Measurements from ENCODE around the gene CHIC2.
"Not testable (repeated sequence)": the region's sequence is repeated elsewhere in the genome, so short reads cannot be mapped to it uniquely, and the experiment has no call there.

The CHIC2 gene

DNA sequence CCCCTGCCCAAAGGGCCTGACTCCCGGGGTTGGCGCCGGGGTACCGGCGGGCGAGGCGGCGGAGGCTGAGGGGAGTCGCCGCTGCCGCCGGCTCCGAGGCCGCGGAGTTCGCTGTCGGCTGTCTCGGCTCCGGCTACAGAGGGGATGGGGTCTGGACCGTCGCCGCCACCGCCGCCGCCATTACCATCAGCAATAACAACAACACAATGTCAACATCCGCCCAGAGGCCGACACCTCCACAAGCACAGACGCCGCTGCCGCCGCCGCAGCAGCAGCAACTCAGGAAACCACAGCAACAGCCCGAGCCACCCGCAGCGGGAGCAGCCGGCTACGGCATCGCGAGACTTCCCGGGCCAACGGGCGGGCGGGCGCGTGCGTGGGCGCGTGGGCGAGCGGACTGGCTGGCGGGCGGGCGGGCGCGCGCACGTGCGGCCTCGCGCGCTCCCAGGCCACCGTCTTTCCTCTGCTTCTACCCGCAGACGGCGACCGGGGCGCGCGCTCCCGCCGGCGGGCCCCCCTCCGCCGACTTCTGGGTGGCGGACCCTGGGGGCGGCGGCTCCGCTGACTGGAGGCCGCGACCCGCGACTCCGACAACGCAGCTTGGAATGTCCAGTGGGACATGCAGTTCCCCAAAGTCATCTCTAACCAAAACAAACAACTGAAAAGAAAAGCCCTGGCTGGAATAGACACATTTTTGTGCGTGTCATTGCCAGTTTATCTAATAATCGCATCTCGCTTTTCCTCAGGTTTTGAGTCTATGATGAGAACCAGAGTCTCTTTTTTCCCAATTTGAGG is at the start of gene CHIC2:
Gene CHIC2 (minus strand): TSS at position 289 of the 795 bp plus-strand sequence. CDS start 305 bp downstream, outside the sequence.
- DNase-seq (ENCODE audit: low read depth in 2 of 2) = peak; percentile 91 to 97

DNA sequence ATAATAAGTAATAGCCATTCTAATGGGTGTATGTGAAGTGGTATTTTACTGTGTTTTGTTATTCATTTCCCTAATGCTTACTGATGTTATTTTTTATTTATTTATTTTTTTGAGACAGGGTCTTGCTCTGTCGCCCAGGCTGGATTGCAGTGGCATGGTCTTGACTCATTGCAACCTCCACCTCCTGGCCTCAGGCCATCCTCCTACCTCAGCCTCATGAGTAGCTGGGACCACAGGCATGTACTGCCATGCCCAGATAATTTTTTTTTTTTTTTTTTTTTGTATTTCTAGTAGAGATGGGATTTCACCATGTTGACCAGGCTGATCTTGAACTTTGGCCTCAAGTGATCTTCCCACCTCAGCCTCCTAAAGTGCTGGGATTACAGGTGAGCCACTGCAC is 48.8 kb upstream of the CHIC2 start:
- DNase-seq (ENCODE audit: low read depth in 2 of 2) = not testable (repeated sequence)

DNA sequence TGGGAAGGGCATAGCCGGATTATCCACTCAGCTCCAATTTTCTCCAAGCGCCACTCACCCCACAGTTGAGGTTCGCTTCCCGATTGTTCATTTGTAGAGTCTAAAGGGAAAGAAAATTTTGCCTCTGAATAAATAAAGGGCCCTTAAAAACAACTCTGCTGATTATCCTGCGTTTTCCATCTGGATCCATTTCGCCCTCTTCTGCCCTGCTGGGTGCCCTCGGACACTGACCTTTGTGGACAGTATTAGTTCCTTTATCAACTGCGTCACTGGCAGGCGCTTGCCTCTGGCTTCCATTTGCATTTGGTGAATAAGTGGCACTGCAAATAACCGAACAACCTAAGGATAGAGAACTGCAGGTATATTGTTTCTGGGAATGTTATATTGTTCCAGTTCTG is 45.6 kb upstream of the CHIC2 start:
- no peak for DNase-seq (ENCODE audit: low read depth in 2 of 2)

DNA sequence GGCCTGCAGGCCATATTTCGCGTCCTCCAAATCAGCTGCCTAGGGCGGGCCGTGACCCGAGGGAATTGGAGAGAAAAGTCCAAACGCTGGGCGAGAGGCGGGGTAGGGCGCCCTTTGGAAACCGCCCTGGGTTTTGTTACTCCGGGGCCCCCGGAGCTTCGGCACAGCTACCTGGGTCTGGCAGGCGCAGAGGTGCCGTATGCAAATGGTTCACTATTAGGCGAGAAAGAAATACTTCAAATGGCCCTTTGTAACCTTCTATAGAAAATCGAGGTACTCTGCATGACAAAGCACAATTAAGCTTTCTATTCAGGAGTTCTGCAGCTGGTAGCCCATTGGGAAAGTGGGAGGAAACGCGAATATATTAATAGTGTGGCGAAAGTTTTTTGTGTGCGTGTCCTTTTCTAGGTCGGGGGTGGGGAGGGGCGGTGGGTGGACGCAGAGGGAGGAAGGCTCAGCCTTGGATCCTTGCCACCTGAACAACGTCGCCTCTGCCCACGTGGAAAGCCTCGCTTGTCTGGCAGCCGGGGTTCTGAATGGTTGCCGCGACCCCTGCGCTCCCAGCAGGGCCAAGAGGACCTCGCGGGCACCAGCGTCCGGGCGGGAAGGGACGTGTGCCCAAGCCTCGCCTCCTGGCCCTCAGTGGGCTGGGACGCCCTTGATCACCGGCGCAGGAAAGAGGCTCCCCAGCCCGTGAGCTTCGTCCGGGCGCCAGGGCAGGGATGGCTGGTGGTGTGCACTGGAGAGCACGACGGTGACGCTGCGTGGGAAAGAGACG is 45.0 kb upstream of the CHIC2 start:
- DNase-seq (ENCODE audit: low read depth in 2 of 2) = no peak

DNA sequence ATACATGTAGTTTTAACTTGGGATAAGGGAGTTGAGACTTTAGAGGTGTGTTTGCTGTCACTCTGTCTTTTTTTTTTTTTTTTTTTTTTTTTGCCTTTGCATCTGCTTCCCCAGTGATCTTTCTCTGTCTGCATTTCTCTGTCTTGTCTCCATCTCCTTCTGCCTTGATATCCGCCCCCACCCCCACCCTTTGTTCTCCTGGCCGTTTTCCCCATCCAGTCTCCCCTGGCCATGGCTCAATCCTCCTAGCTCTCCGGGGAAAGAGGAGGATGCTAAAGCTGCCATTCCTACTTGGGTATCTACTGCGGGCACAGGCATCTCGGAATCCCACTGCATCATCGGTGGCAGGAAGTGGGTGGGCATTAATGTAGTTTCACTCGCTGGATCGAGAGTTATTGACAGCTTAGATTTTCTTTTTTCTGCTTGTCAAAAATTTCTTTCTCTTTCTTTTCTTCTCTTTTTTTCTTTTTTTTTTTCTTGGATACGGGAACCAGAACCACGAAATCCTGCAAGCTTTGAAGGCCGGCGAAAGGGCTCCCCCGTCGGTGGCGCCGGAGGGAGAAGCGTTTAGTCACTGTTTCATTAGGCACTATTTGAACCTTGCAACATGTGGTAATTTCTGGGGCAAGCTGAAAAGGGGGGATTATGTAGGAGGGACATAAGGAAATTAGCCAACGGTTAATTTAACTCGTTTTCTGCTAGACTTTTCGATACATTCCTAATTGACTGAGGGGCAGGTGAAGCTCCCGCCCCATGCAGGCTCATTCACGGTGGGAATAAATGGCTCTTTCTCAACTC is 43.7 kb upstream of the CHIC2 start:
- DNase-seq (ENCODE audit: low read depth in 2 of 2) = no peak

DNA sequence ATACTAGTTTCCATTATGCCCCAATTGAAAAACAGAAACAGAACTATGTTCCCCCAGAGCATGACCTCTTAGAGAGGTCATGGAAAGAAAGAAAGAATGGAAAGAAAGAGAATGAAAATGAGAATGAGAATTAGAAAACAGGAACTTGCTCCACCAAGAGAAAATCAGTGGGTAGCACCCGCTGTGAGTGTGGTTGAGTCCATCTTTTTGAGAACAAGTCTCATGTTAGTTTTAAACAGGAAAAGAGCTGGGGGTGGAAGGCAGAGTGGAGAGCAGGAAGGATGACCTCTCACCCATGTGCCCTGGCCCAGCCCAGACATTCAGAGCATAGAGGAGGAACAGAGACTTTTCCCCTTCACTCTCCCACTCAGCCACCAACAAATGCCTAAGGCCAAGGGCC is 40.5 kb upstream of the CHIC2 start:
- no peak for DNase-seq (ENCODE audit: low read depth in 2 of 2)

DNA sequence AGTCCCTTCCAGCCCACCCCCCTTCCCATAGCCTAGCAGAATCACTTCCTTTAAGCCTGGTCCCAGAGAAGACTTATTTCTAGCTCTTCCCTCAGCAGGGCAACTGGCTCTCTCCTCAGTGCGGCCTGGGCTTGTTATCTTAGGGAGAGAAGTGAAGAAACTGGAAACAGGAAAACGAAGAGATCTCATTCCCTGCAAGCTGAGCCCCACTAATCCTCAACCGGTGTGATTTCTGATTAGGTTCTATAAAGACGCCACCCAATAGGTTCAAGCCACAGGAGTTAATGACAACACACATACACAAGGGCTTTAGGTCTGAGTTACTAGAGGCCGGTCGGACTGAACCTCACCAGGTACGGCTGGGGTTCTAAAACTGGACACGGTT is 38.8 kb upstream of the CHIC2 start:
- DNase-seq (ENCODE audit: low read depth in 2 of 2) = no peak

DNA sequence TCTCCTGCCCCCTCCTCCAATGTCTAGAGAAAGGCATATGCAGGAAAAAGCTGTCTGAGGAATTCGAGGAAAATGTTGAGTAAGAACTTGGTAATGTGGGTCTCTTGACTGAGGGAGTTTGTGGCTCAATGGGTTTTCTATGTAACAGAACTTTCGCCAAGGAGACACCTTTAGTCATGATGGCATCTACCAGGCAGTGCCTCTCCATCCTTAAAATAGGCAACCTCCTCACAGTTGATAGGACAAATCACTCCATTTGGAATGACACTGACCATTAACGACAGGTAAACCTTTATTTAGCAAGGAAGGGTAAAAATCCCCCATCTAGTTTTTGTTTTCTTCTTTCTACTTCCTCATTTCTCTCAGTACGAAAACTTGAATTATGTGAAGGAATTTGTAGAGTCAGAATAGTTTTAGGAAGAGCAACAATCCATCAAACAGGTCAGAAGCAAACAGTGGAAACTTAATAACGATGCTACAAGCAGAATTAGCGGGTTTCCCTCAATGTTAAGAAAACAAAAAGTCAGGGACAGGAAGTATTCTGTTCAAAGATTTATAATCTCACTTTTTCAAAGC is 38.2 kb upstream of the CHIC2 start:
- DNase-seq (ENCODE audit: low read depth in 2 of 2) = no peak

DNA sequence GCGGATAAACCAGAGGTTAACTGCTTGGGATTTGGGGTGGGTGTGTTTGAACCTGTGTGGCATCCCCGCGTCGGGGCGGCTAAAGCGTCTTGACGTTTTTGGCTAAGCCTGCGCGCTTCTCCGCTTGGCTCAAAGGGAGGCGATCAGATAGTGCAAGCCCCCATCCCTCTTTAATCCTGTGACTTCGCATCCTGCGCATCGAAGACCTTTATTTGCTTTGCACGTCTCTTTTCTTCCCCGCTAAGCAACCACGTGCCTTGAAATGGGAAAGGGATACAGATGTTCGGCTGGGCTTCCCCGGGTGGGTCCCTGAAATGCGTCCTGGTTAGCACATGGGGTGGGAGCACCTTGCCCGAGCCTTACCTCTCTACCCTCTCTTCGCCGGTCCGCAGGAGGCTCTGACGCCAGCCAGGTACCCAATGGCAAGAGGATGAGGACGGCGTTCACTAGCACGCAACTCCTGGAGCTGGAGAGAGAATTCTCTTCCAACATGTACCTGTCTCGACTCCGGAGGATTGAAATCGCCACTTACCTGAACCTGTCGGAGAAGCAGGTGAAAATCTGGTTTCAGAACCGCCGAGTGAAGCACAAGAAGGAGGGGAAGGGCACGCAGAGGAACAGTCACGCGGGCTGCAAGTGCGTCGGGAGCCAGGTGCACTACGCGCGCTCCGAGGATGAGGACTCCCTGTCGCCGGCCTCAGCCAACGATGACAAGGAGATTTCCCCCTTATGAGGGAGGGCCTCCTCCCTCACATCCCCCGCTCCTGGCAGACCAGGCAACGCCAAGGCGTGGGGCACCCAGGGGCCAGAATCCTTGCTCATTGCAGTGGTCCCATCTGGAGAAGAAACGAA is 37.0 kb upstream of the CHIC2 start:
- DNase-seq (ENCODE audit: low read depth in 2 of 2) = no peak

DNA sequence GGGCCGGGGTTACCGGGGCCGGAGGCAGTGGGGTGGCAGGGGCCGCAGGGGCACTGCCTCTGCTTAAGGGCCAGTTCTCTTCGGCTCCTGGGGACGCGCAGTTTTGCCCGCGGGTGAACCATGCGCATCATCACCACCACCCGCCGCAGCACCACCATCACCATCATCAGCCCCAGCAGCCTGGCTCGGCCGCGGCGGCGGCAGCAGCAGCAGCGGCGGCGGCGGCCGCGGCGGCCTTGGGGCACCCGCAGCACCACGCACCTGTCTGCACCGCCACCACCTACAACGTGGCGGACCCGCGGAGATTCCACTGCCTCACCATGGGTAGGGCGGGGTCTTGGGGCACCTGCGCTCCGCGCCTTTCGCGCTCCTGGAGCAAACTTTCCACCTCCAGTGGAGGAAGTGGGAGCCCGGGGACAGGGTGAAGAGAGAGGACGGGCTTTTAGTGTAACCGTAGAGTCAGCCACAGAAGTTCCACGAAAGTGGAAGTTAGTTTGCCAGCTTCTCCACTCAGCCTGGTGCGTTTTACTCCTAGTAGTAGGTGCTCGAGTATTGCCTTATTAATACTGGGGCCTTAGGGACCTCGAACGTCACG is 36.3 kb upstream of the CHIC2 start:
- no peak for DNase-seq (ENCODE audit: low read depth in 2 of 2)

DNA sequence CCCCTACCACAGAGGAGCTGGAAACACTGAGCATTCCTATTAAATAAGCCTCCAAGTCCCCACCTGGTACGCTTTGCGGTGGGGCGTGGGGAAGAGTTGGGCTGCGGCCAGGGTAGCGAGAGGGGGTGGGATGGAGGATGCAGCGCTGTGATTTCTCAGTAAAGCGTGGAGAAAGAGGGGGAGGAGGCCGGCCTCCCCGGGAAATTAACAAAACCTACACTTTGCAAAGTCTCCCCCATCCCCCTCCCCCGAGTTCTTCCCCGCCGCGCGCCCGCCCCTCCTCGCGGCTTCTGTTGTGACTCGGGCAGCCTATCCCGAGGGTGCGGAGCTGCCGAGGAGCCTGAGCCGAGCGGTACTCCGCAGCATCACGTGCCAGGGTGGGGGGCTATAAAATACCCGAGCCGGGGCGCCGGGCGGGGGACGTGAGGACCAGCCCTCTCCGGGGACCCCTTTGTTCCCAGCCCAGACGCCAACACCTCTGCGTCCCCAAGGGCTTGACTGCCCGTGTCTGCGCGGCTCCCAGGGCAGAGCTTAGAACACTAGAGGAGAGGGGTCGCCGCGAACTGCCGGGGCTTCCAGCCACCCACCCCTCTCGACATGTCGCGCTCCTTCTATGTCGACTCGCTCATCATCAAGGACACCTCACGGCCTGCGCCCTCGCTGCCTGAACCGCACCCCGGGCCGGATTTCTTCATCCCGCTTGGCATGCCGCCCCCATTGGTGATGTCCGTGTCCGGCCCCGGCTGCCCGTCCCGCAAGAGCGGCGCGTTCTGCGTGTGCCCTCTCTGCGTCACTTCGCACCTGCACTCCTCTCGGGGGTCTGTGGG is 35.6 kb upstream of the CHIC2 start, which contains the start of gene GSX2:
Gene GSX2 (plus strand): TSS at position 416 of the 827 bp plus-strand sequence. CDS start 182 bp downstream, at position 598.
- no peak for DNase-seq (ENCODE audit: low read depth in 2 of 2)

DNA sequence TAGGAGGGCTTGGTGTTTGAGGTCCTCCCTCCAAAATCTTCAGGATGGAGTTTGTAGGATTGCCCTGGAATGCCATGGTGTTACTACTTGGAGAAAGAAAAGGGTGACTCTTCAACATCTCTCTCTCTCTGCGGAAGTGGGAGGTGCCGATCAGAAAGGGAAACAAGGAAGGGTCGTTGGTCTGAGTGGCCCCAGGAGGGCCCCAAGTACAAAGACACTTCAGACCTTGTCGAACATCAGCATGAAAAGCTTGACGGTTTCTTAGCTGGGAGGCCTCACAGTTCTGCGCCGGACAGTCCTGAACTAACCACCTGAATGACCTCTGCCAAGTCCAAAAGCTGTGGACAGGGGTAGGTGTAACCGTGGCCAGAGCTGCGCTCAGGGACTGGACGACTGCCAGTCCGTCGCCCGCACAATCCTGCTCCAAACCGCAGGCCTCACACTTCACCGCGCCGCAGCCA is 34.9 kb upstream of the CHIC2 start:
- no peak for DNase-seq (ENCODE audit: low read depth in 2 of 2)

DNA sequence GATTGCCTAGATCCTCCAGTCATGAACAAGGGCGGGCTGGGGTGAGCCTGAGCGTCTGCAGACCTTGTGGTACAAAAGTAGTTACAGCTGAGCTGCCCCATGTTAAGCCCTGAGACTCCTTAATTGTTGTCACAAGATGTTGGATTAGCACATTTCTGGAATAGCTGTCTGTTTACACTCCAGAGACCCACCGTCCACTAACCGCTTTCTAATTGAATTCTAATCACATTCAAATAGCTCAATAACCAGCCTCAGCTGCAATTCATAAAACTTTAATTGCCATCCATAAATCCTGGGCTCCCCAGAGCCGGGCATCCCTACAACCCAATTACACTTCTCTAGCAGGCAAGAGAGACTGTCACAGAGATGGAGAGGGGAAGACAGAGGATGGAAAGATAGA is 34.0 kb upstream of the CHIC2 start:
- no peak for DNase-seq (ENCODE audit: low read depth in 2 of 2)

DNA sequence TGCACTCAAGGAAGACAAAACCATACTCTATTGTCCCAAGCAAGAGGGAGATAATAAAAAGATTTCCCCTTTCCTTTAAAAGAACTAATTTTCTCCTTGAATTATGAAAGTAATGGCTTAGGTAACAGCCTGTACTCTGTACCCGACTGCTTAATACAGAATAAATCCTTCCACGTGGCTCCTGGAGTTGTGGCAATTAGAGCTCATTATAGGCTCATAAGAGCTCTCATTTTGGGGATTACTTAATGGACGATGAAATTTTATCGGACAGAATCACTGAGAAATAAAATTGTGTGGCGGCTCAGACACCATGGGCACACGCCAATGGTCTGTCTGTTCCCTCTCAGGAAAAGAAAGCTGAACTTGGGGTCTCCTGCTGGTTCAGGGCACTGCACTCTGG is 32.7 kb upstream of the CHIC2 start:
- no peak for DNase-seq (ENCODE audit: low read depth in 2 of 2)

DNA sequence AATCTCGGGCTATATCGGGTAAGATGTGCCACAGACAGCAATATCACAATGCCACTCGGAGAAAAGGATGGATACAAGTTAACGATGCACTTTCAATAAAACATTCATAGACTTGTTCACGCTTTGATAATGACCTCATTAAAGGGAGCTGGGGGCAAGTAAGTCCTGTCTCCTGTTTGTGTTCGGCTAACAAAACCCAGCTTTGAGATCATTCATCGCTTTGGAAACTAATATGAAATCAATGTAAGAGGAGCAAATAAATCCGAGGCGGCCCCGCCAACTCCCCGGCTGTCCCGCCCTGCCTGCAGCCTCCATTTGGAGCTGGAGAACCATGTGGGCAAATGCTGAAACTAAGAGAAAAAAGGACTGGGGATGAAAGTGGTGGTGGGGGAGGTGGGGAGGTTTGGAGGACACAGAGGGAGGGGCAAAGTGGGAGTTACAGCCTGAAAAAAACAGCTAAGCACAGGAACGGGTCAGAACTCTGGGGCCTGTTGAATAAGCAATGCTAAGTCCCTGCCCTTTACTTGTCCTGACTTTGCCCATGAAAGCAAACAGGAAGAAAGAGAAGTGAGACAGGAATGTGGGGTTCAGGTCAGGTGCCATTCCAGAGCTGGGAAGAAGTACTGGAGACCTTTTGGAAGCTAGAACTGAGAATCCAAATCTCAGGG is 32.0 kb upstream of the CHIC2 start:
- no peak for DNase-seq (ENCODE audit: low read depth in 2 of 2)

DNA sequence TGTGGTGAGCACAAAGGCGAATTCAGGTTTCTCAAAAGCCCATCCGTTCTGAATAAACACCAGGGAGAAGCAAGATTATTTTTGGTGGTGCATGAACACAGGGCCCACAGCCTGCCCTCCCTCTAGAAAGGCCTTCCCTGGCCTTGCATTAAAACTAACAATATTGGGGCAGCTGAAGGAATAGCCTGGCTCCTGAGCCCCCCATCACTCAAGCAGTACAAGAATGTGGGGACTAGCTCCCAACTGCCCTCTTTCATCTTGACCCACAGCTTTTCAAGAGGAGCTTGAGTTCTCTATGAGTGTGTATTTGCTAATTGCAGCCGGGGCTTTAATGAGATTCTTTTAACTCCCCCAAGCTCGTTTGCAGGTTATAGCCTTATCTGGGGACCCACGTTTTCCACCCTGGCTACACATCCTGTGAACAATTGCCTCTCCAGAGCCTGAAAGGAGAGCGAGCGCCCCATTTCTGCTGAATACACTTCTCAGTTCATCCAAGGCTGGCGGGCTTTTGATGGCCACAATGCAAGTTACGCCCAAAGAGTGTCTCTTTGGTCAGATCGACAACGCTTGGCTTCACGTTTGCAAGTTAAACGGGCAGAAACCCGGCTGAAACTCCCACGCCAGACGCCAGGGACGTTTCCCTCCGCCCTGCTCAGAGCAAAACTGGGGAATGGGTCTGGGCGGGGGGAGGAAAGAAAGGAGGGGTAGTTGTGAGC is 30.9 kb upstream of the CHIC2 start:
- no peak for DNase-seq (ENCODE audit: low read depth in 2 of 2)

DNA sequence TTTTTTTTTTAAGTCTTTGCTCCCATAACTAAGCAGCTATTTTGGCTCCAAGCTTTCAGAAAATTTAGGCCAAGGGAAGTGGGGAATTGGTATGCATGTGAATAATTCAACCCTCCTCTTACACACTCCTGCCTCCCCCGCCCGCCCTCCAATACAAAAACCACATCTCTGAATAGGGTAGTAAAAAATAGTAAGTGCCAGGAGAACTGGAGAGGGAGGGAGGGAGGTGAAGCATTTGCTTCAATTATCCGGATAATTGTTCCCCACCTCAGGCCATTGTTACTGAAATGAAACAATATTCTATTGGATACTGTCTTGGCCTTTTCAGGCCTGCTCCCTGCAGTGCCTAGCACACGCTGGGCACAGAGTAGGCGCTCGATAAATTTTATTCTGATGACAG is 30.0 kb upstream of the CHIC2 start:
- DNase-seq (ENCODE audit: low read depth in 2 of 2) = no peak
